Stimulated activated CD4-positive, alpha-beta T cell treated with anti-CD3 and anti-CD28 coated beads, Interleukin-2, amount 100 ng/mL, for 48 hours (primary cell): Measurements from ENCODE around the gene PTPRU.

Experiments
- DNase-seq, 2 donors: peaks; one replicate each; pipeline ENCODE4 v3.0.0-alpha.2; 2020

PTPRU gene

DNA sequence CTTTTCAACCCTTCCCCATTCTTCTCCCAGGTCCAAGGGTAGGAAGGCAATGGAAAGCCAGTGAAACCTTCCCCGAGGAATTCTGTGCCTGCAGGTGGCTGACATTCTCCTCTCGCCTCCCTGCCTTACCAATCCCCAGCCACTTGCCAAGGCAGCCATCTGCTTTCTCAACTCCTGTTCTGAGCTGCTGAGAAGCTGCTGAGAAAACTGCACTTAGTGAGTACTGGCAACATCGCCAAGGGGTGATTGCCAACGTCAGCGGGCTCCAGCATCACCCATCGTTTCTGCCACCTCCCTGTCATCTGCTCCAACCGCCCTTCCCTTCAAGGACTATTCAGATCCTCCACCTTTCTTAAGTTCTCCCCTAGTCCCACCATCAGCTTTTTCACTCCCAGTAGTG lies 106.0 kb downstream of the PTPRU start:
- no peak for DNase-seq

DNA sequence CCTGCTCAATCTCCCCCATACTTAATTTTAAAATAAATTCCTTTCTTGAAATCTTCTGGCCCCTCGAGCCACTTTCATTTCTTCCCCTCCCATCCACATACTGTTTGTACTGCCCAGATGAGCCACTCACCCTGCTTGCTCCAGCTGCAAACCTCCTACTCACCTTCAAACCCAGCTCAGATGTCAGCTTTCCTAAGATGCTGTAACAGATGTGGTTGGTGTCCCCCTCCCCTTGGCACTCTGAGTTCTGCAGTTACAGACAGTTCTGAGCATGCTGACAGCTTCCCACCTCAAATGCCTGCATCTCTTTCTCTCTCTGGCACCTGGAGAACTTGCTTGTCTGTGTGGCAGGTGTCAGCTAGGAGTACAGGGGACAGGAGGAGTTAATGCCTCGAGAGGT lies 106.7 kb downstream of the PTPRU start:
- no peak for DNase-seq

DNA sequence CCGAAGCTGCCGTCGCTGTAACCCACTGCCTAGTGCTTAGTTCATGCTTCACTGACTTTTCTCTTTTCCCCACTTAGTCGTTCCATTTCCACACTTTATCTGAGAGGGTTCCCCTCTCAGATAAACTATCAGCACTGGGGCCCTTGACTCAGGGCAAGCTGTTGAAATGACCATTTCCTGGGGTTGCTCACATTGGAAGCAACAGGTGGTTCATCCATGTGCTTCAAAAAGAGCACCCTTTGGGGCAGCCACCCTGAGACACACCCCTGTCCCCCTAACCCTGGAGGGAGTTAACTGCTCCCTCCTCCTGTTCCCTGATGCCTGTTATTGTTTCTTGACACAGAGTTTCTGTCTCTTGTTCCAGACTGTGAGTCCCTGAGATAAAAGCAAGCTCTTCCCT lies 107.2 kb downstream of the PTPRU start:
- no peak for DNase-seq

DNA sequence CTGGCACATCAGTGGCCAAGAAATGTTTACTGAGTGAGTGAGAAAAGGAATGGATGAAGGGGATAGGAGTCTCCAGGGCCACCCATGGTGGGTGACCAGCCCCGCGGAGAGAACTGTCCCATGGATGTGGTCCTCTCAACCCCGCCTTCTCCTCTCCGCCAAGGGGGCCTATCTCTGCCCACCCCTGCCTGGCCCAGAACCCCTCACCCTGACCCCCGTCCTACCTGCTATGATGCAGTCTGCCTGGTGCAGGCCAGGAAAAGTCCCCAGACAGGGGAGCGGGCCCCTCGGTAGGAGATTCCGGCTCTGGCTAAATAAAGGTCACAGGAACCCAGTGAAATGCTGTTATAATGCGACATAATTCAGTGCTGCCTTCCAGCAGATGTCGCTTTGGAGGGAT lies 107.6 kb downstream of the PTPRU start:
- DNase-seq = no peak

DNA sequence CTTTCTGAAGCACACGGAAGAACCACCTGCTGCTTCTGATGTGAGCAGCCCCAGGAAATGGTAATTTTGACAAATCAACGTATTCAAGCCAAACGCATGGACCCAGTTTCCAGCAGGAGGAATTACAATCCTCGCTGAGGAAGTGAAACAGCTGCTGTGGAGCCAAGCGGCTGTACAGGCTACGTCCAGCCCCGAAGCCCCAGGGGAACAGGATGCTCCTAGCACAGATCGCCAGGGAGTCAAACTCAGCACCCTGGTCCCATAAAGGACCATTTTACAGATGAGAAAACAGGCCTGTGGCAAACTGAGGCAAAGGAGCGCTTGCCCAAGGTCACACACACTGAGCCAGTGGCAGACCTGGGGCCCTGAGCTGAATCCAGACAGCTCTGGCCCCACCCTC lies 108.0 kb downstream of the PTPRU start:
- no peak for DNase-seq

DNA sequence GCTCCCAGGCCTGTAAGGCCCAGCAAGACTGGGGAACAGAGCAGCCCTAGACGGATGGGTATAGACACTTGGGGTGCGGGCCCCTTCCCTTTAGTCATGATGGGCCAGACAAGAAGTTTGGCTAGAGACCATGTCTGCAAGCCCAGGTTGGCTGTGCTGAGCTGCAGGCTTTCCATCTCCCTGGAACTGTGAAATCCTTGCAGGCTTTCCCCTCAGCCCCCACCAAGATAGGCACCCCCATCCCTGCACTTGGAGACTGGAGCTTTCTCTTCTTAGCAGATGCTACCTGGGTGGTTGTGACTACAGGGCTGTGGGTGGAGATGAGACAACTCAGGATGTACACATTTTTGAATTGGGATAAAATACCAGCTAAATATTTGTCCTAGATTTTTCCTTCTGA lies 110.3 kb downstream of the PTPRU start:
- no peak for DNase-seq

DNA sequence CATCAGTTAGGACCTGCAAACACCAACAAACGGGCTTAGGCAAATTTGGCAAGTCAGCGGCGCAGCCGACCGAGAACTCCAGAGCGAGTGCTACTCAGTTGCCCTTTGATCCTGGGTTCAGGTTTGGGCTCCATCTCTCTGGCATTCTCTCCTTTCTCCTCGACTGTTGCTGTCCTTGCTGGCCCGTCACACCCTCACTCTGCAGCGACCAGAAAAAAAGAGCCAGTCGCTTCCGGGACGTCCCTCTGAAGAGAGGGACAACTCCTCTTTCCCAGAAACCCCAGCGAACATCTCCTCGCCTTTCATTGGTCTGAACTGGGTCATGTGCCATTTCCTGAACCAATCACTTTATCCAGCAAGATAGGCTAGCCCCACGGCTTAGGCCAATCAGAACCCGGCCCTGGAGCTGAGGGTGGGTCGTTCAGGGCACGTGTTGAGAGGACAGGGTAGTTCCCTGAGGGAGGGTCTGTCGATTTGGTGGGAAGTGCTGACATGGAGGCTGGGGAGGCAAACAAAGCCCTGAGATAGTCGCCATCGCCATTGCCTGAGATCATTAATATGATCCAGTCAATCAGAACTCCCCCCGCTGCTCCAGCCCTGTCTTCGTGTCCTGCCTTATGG lies 113.7 kb downstream of the PTPRU start:
- DNase-seq = no peak

DNA sequence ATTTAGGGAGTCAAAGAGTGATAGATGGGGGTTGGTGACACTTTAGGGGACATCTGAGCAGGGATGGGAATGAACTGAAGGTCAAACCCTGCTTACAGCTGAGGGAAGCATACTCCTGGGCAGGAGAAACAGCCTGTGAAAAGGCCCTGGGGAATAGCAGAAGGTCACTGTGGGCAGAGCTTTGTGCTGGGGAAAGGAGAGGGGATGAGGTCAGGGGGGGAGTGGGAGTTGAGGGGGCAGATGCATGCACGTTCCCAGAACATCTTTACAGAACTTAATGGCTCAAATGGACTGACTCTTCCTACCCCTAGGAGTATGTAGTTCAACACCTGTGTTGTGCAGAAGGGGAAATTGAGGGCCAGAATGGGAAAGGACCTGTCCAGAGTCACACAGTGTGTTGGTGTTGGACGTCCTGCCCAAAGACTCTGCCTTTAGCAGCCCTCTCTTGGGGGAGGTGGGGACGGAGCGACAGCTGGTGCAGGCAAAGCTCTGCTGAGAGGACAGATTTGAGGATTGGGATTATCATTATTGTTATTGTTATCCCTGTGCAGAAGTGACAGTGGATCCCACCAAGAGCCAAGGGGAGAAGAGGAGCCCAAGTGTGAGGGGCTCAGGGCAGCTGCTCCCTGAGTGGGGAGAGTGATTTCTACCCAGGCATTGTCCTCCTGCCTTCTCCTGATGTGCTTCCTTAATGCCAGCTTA lies 116.5 kb downstream of the PTPRU start:
- DNase-seq = no peak

DNA sequence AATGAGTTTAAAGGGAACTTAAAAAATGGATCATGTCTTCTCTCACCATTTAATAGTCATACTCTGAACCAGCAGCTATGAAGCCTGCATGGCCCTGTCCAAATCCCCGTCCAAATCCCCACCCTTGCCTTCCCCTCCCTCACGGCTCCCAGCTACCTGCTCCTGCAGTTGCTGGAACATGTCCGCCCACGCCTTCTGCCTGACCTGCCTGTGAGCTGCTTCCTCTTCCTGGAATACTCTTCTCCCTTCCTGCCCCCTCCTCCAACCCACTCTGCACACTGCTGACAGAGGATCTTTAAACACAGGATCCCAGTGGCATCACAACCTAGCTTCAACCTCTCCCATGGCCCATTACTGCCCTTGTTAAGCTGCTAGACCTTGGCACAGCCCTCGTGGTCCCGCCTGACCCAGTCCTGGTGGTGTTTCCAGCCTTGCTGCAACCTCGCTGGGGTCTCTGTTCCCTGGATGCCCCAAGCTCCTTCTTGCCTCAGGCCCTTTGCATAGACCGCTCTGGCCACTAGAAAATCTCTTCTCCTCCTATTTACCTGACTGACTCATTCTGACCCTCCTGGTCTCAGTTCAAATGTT lies 118.3 kb downstream of the PTPRU start:
- no peak for DNase-seq

DNA sequence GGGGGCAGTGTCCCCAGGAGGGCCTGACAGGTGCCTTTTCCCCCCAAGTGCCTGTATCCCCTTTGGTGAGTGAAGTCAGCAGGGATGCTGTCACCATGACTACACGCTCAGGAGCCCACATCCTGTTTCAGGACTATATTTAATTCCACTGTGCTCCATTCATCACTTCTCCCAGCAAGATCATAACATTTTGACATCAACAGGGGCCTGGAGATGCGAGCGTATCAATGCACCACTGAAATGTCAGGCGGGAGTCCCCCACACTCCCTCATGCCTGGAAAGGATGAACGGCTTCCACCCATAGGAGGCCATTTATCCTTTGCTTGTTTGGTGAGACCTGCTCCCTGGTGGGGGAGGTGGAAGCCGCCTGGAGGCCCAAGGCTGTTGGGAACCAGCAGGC lies 119.1 kb downstream of the PTPRU start:
- DNase-seq = no peak

DNA sequence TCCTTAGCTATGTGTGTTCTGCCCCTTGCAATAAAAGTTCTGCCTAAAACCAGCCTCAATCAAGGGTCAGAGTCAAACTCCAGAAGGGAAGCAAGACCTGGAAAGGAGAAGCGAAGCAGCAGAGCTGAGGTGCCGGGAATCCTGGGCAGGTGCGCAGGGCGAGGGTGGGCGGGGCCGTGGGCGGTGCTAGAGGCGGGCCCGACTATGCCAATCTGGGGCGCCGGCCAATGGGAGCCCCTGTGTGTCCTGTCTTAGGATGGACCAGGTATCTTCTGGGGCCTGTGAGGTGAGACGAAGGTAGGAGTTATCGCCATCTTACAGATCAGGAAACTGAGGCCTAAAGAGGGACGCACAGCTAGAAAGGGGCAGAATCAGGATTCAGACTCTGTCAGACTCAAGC lies 120.3 kb downstream of the PTPRU start:
- DNase-seq = no peak

DNA sequence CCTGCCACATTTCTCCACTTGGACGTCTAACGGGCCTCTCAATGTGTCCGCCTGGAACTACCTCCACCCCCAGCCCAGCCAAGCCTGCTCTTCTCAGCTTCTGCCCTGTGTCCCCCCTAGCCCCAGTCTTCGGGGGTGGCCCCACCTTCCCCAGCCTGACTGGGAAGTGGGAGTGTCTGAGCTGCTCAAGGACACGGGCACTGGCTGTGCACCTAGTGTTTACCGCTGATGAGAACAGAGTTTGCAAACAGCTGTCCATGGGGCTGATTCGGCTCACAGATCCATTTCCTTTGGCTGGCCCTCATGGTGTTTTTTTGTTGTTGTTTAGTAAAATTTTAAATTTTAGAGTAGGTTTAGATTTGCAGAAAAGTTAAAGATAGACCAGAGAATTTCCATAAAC lies 121.1 kb downstream of the PTPRU start:
- no peak for DNase-seq

DNA sequence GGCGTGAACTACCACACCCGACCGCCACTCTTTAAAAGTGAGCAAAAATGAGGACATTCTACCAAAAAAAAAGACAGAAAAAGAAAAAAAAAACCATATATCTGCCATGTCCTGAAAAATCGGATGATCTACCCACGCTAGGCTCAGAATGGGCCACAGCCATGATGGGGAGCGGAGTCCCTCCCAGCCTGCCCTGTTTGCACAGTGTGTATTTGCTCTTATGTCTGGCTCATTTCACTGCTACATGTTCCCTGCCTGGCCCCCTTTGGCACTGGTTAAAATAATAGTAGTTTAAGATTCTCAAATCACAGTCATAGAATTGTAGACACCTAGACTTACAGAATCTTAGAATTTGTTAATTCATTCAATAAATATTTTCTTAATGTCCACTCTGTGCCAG lies 121.9 kb downstream of the PTPRU start:
- no peak for DNase-seq

DNA sequence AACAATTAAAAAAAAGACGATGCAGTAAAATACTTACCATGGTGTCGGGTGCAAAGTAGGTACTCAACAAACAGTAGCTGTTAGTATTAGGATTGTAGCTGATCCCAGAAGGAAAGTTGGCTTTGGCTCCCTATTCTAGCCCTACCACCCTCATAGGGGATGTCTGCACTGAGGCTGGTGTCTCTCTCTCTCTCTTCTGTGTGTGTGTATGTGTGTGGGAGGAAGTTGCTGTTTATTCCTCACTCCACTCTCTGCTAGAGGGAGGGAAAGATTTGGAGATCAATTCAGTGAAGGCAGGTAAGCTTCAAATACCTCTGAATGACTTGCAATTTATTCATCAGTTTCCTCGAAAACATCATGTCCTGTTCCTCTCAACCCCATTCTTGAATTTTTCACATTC lies 124.4 kb downstream of the PTPRU start:
- no peak for DNase-seq

DNA sequence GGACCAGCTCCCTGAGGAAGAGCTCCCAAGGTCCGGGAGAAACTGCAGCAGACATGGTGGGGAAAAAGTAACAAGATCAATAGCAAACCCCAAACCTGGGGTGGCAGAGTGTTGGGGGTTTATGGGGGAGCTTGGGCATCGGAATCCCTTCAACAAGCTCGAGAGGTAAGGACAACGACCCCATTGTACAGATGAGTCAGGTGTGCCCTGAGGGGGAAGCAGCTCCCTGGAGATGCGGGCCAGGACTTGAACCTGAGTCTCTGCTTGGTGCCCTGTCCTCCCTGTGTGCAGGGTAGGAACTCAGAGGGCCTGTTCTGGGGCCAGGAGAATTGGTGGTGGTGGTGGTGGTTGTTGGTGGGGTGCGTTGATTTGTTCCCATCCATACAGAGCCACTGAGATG lies 125.4 kb downstream of the PTPRU start:
- no peak for DNase-seq

DNA sequence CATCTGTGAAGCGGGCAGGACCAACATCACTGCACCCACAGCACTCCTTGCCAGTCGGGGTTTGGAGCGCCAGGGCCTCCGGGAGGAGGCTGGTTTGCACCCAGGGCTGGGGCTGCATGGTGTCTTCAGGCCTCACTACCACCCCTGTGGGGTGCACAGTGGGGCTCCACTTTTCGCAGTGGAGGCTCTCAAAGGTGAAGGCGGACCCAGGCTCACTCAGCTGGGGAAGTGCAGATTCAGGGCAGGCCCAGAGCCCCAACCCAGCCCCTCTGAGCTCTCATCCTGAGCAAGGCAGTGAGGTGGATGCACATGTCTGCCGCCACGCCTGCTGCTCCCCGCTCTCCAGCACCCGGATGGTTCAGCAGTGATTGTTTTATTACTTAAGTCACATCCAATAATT lies 125.8 kb downstream of the PTPRU start:
- DNase-seq = no peak

DNA sequence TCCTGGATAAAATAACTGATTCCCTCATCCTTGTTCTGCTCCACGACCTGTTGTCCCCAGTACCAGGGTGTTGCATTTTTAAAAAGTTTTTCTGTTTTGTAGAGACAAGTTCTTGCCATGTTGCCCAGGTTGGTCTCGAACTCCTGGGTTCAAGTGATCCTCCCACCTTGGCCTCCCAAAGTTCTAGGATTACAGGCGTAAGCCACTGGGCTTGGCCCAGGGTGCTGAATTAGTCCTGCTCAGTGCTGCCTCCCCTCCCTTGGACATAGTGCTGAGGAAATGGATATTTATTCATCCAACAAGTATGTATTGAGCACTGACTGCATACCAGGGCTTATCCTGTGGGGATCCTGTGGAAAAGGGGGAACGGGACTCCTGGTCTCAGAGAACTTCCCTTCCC lies 126.4 kb downstream of the PTPRU start:
- no peak for DNase-seq

DNA sequence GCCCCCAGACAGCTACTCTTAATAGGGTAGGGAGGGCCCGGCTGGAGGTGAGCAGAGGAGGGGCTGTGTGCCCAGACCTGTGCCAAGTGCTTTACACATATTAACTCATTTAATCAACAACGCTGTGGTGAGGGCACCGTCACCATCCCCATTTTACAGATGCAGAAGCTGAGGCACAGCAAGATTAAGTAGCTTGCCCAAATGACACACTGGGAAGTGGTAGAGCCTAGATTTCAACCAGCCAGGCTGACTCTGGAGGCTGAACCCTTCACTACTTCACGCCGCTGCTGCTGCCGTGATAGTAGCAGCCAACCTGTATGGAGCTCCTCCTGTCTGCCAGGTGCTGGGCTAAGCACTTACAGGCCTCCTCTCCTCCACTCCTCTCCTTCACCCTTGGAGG lies 127.2 kb downstream of the PTPRU start:
- DNase-seq = no peak

DNA sequence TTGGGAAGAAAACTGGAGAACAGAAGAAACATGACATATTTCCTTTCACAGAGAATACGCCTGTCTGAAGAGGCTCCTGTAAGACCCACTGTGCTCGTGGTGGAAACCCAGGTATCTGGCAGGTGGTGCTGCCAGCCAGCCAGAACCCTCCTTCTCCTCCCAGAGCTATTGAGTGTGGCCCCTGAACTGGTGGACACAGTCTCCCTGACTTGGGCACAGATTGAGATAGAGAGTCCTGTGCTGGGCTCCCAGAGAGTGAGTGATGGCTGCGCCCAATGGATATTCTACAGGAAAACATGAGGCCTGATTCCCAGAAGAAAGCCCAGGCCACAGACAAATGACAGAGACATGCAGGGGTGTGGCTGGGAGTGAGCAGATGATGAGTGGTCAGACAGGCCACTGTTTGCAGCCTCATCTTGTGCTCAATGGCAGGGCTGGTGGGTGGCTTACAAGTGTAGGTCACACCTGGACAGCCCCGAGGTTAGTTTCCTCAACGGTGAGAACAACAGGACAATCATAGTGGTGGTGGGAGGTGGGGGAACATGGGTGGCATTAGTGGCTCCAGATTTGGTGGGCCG lies 127.9 kb downstream of the PTPRU start:
- no peak for DNase-seq

DNA sequence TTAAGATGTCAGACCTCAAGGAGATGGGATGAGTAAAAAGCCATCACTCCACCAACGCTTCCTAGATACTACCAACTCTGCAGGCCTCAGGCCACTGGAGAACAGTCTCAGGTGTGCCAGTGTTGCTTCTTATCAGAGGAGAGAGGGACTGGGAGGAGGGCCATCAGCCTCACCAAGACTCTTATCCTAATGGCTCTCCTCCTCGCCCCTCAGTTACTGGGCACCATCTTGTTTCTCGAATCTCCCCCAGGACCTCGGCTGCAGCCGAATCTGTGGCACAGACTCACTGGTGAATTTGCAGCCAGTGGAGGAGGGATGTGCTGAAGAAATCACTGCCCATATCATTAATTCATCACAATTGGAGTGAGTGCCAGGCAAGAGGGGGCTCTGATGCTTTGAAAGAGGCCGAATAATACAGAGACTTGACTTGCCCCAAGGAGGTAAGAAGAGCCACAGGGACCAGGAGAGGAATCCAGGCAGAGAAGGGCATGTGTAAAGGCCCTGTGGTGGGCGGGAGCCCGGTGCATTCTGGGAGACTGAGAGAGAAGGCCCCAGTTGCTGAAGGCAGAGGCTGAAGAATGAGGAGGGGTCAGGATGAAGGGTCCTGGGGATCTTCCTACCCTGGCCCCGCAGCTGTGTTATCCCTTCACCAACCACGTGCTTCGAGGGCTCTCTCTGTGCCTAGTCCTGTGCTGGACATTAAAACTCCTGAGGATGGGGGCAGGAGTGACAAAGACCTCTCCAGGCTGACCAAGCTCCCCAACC lies 129.8 kb downstream of the PTPRU start:
- no peak for DNase-seq

DNA sequence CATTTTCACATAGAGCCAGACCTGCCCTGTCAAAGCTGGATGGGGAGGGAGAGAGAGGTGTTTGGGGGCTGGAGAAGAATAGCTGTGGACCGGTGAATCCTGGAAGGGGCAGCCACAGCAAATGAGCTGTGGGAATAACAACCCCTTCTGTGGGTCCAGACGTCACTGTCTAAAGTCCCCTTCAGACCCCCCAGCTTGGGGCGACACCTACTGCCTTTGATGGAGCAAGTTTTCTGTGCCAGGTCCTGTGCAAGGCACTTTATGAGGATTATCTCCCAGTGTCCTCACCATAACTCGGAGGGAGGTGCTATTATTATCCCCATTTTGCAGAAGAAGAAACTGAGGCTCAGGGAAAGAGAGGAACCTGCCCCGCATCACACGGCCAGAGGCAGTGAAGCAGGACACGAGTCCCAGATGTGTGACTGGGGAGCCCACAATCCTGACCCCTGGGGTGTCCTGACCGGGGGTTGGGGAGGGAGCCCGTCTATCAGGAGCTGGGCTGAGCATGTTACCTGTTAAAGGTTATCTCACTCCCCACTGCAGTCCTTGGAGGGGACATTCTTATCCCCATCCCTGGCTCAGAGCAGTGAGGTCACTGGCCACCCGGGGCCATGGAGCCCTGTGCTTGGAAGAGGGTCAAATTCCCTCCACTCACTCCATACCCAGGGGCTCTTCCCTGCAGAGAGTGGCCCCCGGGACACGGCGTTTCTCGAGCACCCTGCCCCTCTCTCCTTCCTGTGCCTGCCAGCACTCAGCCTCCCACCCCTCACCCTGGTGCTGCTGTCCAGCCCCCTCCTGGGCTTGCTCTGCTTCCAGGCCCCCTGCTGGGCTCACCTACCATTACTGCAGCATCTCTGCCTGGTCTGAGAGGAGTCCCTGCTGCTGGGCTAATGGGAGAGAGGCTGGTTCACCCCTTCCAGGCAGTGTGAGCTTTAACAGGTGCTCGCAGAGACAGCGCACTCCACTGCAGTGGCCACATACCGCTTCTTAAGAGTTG lies 132.9 kb downstream of the PTPRU start:
- no peak for DNase-seq

DNA sequence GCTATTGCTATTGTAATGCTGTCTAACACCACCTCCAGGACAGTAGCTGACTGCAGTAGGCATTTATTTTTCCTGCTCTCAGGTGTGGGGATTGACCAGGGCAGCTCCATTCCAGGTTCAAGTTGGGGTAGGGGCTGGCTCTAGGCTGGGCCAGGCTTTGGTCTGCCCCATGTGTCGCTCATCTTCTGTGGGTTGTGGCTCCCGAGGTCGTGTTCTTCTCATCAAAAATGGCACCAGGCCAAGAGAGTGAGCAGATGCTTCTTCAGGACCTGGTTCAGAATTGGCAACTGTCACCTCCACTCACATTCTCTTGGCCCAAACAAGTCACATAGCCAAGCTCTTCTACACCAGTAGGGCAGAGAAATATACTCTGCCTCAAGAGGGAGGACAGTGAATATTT lies 133.7 kb downstream of the PTPRU start:
- DNase-seq = no peak
